D341Med (cell line): ENCODE results near the gene MXI1.
"Not testable (repeated sequence)": the region's sequence is repeated elsewhere in the genome, so short reads cannot be mapped to it uniquely, and the experiment has no call there.

Experiments used
- DNase-seq: peaks from one replicate; pipeline ENCODE4 v3.0.0; 2012; ENCODE audit warnings: low spot score

MXI1 gene

GRCh38 chr10:110321869-110322620 lies 114.6 kb downstream of the MXI1 start:
- no peak for DNase-seq

GRCh38 chr10:110323503-110323902 lies 116.1 kb downstream of the MXI1 start:
- no peak for DNase-seq

GRCh38 chr10:110324201-110324804 lies 116.9 kb downstream of the MXI1 start:
- no peak for DNase-seq

- no peak for DNase-seq
Measured at GRCh38 chr10:110324805-110325280, 117.4 kb downstream of the MXI1 start.

GRCh38 chr10:110326351-110327032 lies 119.1 kb downstream of the MXI1 start:
- DNase-seq = no peak

- no peak for DNase-seq
Measured at GRCh38 chr10:110327262-110327914, 120.0 kb downstream of the MXI1 start.

- DNase-seq = no peak
Measured at GRCh38 chr10:110330675-110331074, 123.3 kb downstream of the MXI1 start.

GRCh38 chr10:110331226-110331795 lies 123.9 kb downstream of the MXI1 start:
- not testable (repeated sequence) for DNase-seq

- DNase-seq = no peak
Measured at GRCh38 chr10:110334061-110334656, 126.8 kb downstream of the MXI1 start.

- DNase-seq = no peak
Measured at GRCh38 chr10:110335314-110336064, 128.1 kb downstream of the MXI1 start.

GRCh38 chr10:110336111-110336721 lies 128.8 kb downstream of the MXI1 start:
- DNase-seq = no peak
